ENCODE measurements around the gene FAM3B.

The FAM3B gene

GRCh38 chr21:41367945-41368734, 51.5 kb downstream of the FAM3B start:
- DNase-seq (ENCODE audit: low spot score) = no peak

GRCh38 chr21:41368735-41369104, 52.1 kb downstream of the FAM3B start:
- DNase-seq (ENCODE audit: low spot score) = no peak

DNA sequence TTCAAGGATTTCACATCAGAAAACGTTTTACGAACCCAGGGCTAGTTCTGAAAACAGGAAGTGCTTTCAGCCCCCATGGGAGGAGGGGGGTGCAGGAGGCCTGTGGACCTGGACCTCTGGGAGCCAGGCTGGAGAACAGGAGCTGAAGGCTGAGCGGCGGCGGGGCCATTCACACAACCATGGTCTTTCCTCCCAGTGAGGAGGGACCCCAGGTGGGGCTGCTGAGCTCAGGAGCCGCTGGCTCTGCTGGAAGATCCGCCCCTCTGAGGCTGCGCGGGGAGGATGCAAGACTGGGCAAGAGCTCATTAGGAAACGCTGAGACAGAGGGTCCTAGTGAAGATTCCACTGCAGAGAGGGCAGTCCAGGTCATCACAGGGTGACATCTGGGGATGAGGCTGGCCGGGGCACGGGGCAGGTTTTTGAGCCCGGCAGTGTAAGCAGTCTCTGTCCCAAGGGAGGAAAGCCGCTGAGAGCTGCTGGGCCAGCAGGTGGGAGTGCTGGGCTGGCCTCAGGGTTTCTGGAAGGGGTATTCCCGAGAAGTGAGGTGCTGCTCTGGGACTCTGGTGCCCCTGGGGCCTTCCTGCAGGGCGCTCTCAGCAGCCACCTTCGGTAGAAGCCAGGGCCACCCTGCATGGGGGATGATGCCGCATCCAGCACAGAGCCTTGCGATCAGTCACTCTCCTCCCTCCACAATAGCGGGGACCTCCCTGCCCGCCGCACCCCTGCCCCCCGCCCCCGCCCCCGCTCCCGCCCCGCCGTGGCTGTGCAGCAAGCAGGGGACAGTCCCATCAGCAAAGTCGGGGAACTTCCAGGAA, 52.7 kb downstream of the FAM3B start:
- no peak for DNase-seq (ENCODE audit: low spot score)

DNA sequence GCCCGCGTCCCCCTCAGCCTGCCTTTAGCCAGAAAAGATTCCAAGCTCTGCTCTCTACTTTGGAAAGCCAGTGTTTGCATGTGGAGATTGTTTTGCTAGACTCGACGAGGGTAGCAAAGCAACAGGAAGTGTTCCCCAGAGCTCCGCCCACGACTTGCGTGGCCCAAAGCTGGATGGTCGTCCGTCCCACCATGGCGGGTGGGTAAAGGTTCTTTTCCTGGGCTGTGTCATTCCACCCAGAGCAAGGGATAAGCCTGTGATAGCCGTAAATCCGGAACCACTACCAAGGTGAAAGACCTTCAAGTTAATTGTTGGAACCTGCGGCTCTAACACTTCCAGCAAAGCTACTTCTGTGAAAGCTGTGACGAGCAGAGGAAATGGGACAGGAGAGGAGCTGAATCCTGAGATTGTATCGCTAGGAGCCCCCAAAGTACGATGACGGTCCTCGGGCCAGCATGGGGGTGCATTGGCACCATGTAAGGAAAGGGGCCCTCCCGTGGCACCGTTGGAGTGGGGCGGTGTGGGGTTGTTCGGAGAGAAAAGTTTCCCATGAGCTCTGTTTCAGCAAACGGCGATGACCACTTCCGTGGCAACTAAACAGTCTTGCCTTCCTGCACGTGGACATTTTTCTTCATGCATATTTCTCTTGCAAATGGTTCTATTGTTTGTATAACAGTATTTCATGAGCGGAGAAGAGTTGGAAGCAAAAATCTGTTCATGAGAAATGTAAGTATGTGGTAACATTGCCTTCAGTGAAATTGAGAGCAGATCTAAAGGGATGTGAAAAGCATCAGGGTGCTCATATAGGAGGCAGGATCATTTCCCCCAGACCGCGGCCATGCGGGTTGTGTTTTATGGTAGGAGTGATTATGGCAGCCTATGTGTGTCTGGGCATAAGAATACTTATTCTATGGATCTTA, 53.6 kb downstream of the FAM3B start:
- DNase-seq (ENCODE audit: low spot score) = no peak

- DNase-seq (ENCODE audit: low spot score) = no peak
Observed at GRCh38 chr21:41370840-41371684, 54.5 kb downstream of the FAM3B start.

- no peak for DNase-seq (ENCODE audit: low spot score)
Observed at GRCh38 chr21:41371685-41372030, 55.1 kb downstream of the FAM3B start.

GRCh38 chr21:41373253-41373652, 56.7 kb downstream of the FAM3B start:
- DNase-seq (ENCODE audit: low spot score) = no peak

GRCh38 chr21:41373763-41374162, 57.2 kb downstream of the FAM3B start:
- no peak for DNase-seq (ENCODE audit: low spot score)

GRCh38 chr21:41374177-41374712, 57.6 kb downstream of the FAM3B start:
- no peak for DNase-seq (ENCODE audit: low spot score)

DNA sequence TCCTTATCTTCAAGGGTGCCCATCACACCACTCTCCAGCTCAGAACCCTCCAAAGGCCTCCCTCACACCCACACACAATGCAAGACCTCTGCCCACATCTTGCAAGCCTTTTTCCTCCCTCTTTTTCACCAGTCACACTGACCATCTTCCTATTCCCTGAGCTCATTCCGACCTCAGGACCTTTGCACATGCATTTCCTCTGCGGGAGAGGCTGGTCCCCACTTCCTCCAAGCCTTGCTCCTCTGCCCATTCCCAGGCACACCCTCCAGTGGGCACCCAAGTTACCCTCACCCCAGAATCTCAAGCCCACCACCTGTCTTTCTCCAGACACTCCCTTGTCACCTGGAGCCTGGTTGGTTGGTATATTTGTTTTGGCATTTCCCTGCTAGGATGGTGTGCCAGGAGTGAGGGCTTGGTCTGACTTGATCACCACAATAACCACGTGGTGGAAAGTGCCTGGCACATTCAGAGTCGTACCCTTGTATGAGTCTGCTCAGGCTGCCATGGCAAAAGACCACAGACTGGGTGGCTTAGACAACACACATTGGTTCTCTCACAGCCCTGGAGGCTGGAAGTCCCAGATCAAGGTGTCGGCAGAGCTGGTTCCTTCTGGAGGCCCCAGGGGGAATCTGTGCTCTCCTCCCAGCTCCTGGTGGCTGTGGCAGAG, 58.4 kb downstream of the FAM3B start:
- DNase-seq (ENCODE audit: low spot score) = no peak

- DNase-seq (ENCODE audit: low spot score) = no peak
Observed at GRCh38 chr21:41375875-41376274, 59.3 kb downstream of the FAM3B start.

- no peak for DNase-seq (ENCODE audit: low spot score)
Observed at GRCh38 chr21:41377715-41378114, 61.1 kb downstream of the FAM3B start.

- DNase-seq (ENCODE audit: low spot score) = no peak
Observed at GRCh38 chr21:41378849-41379248, 62.2 kb downstream of the FAM3B start.

DNA sequence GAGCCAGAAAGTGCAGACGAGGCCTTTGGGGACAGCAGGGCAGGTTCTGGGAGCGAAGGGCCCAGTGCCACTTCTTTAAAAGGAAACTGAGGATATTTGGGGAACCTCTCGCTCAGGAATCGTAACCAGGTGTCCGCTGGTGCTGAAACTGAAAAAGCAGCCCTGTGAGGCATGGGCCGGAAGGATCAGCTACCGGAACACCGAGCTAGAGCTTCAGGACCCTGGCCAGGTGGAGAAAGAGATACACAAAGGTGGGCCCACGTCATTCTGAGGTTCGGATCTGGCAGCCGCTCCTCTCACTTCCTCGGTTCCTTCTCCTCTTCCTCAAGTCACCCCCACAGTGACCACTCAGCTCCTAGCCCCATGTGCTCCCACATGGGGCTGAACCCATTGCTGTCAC, 63.3 kb downstream of the FAM3B start:
- no peak for DNase-seq (ENCODE audit: low spot score)

GRCh38 chr21:41381731-41382130, 65.1 kb downstream of the FAM3B start:
- DNase-seq (ENCODE audit: low spot score) = no peak

GRCh38 chr21:41387042-41387819, 70.6 kb downstream of the FAM3B start:
- DNase-seq (ENCODE audit: low spot score) = no peak

GRCh38 chr21:41387824-41388223, 71.2 kb downstream of the FAM3B start:
- no peak for DNase-seq (ENCODE audit: low spot score)

GRCh38 chr21:41388259-41388658, 71.7 kb downstream of the FAM3B start:
- no peak for DNase-seq (ENCODE audit: low spot score)

- no peak for DNase-seq (ENCODE audit: low spot score)
Observed at GRCh38 chr21:41390043-41390639, 73.5 kb downstream of the FAM3B start.

Data from SK-N-DZ (cell line).